Right lobe of liver (tissue), 4 donors: ENCODE measurements around the gene RAB3GAP1.

Source experiments
- POLR2A ChIP-seq: fragments of 450-650 bp; IDR thresholded peaks from one replicate; pipeline ENCODE4 v1.6.1; 2017; ENCODE audit warnings: antibody characterized with exemption, mild to moderate bottlenecking
- TF ChIP-seq, protein P1 (sequence below), 4 donors: fragments of 200-600 bp in 3 of 4; fragments of 450-650 bp in 1 of 4; IDR thresholded peaks; one replicate each; pipeline versions ENCODE4 v1.5.1 to v1.8.0; 2016 to 2022; ENCODE audit warnings: antibody characterized with exemption in 4 of 4, mild to moderate bottlenecking in 2 of 4
- donor health status: DM: no; HTN: no; CAD: no.
- donor health status: DM: no; HTN: no; CAD: no.
- donor health status: DM: no; HTN: yes; CAD: no.

DNA sequence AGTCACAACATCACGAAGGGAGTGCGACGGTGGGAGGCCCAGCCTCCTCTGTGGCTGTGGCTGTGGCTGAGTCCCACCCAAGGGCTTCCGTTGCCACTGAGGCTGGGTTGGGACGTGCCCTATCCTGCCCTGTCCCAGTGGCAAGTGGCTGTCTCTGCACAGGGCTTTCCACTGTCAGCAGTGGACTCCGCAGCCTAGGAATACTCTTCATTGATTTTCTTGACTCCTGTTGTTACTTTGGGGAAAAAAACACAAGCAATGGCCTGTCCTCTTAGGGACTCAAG, 122.7 kb downstream of the RAB3GAP1 start:
- TF ChIP-seq POLR2A = no peak
- TF ChIP-seq, protein P1, sequence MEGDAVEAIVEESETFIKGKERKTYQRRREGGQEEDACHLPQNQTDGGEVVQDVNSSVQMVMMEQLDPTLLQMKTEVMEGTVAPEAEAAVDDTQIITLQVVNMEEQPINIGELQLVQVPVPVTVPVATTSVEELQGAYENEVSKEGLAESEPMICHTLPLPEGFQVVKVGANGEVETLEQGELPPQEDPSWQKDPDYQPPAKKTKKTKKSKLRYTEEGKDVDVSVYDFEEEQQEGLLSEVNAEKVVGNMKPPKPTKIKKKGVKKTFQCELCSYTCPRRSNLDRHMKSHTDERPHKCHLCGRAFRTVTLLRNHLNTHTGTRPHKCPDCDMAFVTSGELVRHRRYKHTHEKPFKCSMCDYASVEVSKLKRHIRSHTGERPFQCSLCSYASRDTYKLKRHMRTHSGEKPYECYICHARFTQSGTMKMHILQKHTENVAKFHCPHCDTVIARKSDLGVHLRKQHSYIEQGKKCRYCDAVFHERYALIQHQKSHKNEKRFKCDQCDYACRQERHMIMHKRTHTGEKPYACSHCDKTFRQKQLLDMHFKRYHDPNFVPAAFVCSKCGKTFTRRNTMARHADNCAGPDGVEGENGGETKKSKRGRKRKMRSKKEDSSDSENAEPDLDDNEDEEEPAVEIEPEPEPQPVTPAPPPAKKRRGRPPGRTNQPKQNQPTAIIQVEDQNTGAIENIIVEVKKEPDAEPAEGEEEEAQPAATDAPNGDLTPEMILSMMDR (IDR thresholded peaks at IDR 0.05) = no peak
